Left colon (tissue), 2 donors: ENCODE measurements around the gene PDK4. TPM values are rescaled to one million over a fixed set of nuclear protein-coding genes. Genes with fewer than 3 reads are reported as not detected.
A peak's percentile ranks its signal among the peaks of the same experiment; 100 is the strongest.

Experiments
- ATAC-seq: fragments of 200-7000 bp; cut with Tn5 transposase; one replicate; pipeline ENCODE4 v1.9.1; 2020; ENCODE audit warnings: mild to moderate bottlenecking, moderate library complexity
- DNase-seq, 2 donors: peaks; one replicate each; pipeline ENCODE4 v3.0.0-alpha.2; 2020
- intact Hi-C, 2 donors: fragments of 100-400 bp; cut with DNase I in 1 of 2; cut with micrococcal nuclease in 1 of 2; formaldehyde crosslinking; loops; one replicate each; pipeline versions ENCODE4 v1.11.2 to v1.14.0; 2022; cut with DNase I, micrococcal nuclease
- long read RNA-seq: library from polyadenylated mRNA; unstranded; transcript quantifications from one replicate; pipeline ENCODE4 v2.0.0, GENCODE V29; 2021
- total RNA-seq, 2 donors: library from RNA; stranded (reverse); fragmentation: NEBNext Ultra II Directional; extraction: Animal tissue kit (Norgen Biotek cat#: 25700); gene quantifications; one replicate each; pipeline ENCODE4 v1.2.1, GENCODE V29; 2021
- donor health status: DM: no; HTN: no; CAD: no.
- donor health status: DM: yes; HTN: yes; CAD: no.

PDK4 gene
- 100 to 1,000 TPM in 1 of 2 donors, 10 to 100 TPM in 1; 18.9 to 101 TPM for total RNA-seq
- long read RNA-seq, transcript PDK4-201 (11 exons, 3,576 nt): major isoform, 251 of 284 reads
- long read RNA-seq, partial matches to known transcripts: 14 of 284 reads
- long read RNA-seq, other reads (novel, unspliced or antisense): 17 of 284 reads

DNA sequence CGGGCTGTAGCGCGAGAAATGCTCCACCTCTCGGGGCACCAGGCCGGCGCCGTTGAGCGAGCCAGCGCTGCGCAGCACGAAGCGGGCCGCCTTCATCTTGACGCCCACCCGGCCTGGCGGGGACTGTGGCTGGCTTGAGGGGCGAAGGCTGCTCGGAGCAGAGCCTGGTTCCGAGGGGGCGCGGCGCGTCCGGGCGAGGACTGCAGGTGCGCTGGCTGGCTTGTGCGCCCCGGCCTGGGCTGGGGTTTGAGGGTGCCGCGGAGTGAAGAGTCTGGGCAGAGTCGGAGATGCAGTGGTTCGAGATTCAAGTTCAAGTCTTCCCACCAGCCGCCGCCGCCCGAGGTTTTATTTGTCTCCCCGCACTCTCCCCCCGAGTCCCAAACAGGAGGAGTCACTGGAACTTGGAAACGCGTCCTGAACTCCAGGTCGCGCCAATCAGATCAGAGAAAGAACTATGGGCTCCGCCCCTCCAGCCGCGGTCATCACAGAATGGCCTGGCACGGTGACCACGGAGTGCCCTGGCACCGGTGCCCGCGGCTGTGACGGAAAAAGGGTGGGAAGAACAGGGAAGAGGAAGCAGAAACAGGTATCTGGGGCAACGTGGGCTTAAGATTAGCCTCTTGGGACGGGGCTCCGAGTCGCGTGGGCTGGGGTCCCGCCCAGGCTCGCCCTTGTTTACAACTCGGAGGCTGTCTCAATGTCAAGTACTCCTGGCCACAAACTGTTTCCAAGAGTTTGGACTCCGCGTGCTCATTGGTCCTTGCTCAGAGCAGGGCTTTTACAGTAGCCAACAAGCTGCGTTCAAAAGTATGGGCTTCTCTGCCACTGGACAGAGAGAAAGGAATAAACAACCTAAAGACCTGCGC, at the start of gene PDK4:
Gene PDK4 (minus strand): TSS at position 319 of the 866 bp plus-strand sequence. CDS start 223 bp downstream, at position 96.
- intact Hi-C loops: no loop called here
- ATAC-seq: peak; percentile 95
- peak; percentile 92 to 97 for DNase-seq

- intact Hi-C loops: no loop called here
- DNase-seq (no peak), ATAC-seq (no peak)
Observed at GRCh38 chr7:95642173-95642572, 45.9 kb upstream of the PDK4 start.

GRCh38 chr7:95636140-95636940, 40.0 kb upstream of the PDK4 start:
- ATAC-seq: no peak
- DNase-seq: no peak
- intact Hi-C loops: no loop called here

DNA sequence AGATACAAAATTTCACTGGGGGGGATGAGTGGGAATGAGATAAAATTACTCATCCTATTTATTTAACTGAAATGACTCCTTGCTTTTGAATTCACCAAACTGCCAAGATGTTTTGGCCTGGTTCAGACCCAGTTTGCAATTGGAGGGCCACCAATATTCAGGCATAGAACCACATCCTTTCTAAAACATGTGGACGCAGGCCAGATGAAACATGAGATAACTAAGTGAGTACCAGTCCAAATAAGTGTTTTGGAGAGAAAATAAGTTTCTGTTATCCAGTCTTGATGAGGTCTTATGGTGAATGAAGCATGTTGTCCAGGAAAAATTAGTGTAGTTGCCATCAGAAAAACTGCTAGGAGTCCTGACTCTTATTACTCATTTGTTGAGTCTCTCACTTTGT, 36.3 kb upstream of the PDK4 start:
- ATAC-seq: no peak

DNA sequence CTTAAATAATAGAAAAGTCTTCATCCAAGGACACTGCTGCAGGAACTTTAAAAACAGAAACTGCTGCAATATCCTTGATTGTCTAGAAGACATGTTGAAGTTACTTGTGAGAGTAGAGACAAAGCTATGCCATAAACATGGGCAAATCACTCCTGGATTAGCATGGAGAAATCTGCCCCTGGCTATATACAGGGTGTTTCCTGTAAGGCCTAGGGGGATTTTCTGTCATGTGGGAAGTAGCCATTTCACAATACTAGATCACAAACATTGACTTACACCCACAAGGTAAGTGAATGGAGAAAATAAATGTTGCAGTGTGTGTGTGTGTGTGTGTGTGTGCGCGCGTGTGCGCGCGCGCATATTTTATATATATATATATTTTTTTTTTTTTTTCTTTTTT, 35.2 kb upstream of the PDK4 start:
- ATAC-seq (no peak), DNase-seq (no peak)
- intact Hi-C loops: no loop called here

More for the DNA sequence above, 36.3 kb upstream of the PDK4 start:
- no peak for DNase-seq
- intact Hi-C loops: no loop called here

- intact Hi-C loops: no loop called here
- ATAC-seq (peak; percentile 43), DNase-seq (no peak)
Observed at GRCh38 chr7:95630702-95631458, 34.6 kb upstream of the PDK4 start.

- DNase-seq: no peak
- intact Hi-C loops: no loop called here
- ATAC-seq: peak; percentile 15
Observed at GRCh38 chr7:95628831-95629439, 32.6 kb upstream of the PDK4 start.

- ATAC-seq: no peak
Observed at GRCh38 chr7:95623788-95624187, 27.5 kb upstream of the PDK4 start.

DNA sequence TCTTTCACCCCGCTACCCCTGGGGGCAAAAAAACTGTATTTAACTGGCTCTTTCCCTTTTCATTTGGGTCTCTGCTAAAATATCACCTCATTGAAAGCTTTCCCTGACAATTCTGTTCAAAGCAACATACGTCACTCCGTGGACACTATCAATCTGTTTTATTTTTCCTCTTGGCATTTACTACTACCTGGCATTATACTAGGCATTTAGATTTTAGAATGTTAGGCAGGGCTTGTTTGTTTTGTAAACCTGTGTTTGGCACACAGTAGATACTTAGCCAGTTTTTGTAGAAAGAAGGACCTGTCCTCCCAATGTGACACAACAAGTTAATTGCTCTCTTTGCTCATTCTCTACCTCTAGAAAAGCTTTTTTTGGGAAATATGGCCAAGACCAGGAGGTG, 26.5 kb upstream of the PDK4 start:
- intact Hi-C loops: no loop called here
- ATAC-seq (no peak), DNase-seq (no peak)

More at GRCh38 chr7:95623788-95624187, 27.5 kb upstream of the PDK4 start:
- DNase-seq: no peak
- intact Hi-C loops: no loop called here

GRCh38 chr7:95622001-95622549, 25.8 kb upstream of the PDK4 start:
- intact Hi-C loops: no loop called here
- ATAC-seq: no peak
- DNase-seq: no peak

DNA sequence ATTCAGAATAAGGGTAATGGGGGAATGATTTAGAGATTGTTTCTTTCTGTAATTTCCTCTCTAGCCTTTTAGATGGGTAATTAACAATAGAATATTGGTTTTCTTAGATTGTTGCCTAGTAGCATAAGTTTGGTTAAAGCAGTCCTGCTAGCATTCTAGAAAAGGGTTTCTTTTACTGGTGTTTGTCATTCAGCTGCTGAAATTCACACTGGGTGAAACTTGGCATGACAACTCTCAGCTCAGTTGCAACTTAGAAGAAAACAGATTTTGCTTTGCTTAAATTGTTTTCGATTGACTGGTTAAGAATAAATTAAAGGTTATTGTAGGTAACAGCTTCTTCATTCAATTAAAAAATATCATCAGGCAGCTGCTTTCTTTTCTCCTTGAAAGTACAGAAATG, 25.1 kb upstream of the PDK4 start:
- intact Hi-C loops: no loop called here
- no peak for ATAC-seq
- no peak for DNase-seq

GRCh38 chr7:95620631-95621030, 24.3 kb upstream of the PDK4 start:
- intact Hi-C loops: no loop called here
- DNase-seq (no peak), ATAC-seq (no peak)

DNA sequence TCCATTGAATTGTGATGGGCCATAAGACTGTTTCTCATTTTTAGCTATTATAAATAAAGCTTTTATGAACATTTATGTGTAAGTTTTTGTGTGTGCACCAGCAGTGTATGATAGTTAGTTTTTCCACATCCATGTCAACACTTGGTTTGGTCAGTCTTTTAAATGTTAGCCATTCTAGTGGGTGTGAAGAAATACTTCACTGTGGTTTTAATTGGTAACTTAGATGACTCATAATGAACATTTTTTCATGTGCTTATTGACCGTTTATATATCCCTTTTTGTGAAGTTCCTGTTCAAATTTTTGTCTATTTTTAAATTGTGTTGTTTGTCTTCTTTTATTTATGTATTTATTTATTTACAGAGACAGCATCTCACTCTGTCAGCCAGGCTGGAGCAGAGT, 23.6 kb upstream of the PDK4 start:
- ATAC-seq: no peak
- intact Hi-C loops: no loop called here
- no peak for DNase-seq

DNA sequence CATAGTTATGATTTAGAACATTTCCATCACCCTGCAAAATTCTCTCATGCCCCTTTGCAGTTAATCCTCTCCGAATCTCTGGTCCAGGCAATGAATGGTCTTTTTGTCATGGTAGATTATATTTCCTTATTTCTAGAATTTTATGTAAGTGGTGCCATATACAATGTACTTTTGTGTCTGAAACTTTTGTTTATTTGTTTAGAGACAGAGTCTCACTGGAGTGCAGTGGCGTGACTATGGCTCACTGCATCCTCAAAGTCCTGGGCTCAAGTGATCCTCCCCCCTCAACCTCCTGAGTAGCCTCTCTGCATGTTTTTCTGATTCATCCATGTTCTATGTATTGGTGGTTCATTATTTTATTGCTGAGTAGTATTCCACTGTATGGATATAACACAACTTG, 23.2 kb upstream of the PDK4 start:
- DNase-seq (no peak), ATAC-seq (no peak)
- intact Hi-C loops: no loop called here

DNA sequence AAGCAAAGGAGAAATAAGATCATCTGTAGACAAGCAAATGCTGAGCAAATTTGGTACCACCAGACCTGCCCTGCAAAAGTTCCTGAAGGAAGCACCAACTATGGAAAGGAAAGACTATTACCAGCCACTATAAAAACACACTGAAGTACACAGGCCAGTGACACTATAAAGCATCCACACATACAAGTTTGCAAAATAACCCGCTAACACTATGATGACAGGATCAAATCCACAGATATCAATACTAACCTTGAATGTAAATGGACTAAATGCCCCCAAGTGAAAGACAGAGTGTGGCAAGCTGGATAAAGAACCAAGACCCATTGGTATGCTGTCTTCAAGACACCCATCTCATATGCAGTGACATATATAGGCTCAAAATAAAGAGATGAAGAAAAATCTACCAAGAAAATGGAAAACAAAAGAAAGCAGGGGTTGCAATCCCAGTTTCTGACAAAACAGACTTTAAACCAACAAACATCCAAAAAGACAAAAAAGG, 18.2 kb upstream of the PDK4 start:
- intact Hi-C loops: no loop called here
- no peak for ATAC-seq
- DNase-seq: no peak

DNA sequence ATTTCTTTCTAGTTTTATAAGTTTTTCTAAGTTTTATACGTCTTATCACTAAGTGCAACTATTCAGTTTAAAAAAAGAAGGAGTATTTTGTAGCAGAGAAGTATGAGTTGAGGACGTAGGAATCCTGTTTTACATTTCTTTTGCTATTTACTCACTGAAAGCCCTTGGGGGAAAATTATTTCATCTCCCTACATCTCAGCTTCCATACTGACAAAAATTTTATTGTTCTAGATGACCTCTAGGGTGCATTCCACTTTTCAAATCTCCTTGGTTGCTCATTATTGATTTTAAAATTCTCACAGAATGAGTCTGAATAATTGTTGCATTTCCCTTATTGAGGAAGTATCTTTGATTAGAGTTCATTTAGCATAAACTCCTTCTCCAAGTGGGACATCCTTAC, 14.9 kb upstream of the PDK4 start:
- intact Hi-C loops: no loop called here
- DNase-seq (no peak), ATAC-seq (no peak)

DNA sequence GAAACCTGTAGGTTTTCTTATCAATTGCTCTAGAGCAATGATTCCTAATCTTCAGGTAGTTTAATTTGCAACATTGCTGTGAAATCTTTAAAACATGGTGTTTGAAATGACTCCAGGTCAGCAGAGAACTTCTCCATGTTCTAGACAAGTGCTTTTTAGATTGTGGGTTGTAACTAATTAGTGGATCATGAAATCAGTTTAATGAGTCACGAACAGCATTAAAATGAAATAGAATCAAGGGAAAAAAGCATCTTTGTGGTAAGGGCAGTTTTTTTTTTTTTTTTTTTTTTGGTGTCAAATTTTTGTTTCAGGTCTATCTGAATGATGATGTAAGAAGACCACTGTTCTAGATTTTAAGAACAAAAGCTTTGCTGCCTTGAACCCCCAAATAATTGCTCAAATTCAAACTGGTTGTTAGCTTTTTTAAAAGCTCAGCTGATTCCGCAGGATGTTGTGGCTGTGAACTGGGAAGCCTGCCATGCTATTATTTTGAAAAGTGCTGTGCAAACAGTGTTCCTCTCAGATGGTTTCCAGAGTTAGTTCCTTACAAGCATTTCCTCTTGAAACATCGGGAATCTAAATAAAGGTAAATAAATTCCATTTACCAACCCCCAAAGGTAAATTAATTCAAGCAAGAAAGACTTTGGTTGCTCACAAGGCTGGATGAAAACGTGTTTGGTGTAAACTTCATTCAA, 13.1 kb upstream of the PDK4 start:
- DNase-seq (peak in 1 of 2 donors; percentile 64), ATAC-seq (peak; percentile 73)
- intact Hi-C loops: no loop called here
